HL-60 (cell line): Measurements from ENCODE around the gene CCDC106.

Source experiments
- DNase-seq, 2 experiments: peaks; one replicate each; pipeline ENCODE4 v3.0.0-alpha.2; 2010 to 2020; ENCODE audit warnings: low read depth in 1 of 2, low spot score in 1 of 2
- H3K27ac ChIP-seq: fragments of 250-450 bp; sonication (Bioruptor Pico); replicated peaks from 2 replicates; pipeline ENCODE4 v1.5.1; 2020; ENCODE audit warnings: mild to moderate bottlenecking, moderate library complexity
- H3K27me3 ChIP-seq: fragments of 250-450 bp; sonication (Bioruptor Pico); 2 replicates; pipeline ENCODE4 v1.5.1; 2021; ENCODE audit warnings: mild to moderate bottlenecking, moderate library complexity; ENCODE audit not compliant: insufficient read depth, poor library complexity, severe bottlenecking
- H3K4me3 ChIP-seq: replicated peaks from 2 replicates; pipeline ENCODE4 v1.5.1; 2011; ENCODE audit warnings: mild to moderate bottlenecking, control low read depth, low read length; ENCODE audit not compliant: insufficient read depth
- CTCF ChIP-seq: IDR thresholded peaks from one replicate; pipeline ENCODE4 v1.5.1; 2011; ENCODE audit warnings: low read length, control low read depth, inconsistent platforms; ENCODE audit not compliant: insufficient read depth
- GABPA ChIP-seq: IDR thresholded peaks from 2 replicates; pipeline ENCODE4 v1.6.1; 2012; ENCODE audit warnings: low read depth
- POLR2AphosphoS5 ChIP-seq: IDR thresholded peaks from 2 replicates; pipeline ENCODE4 v1.6.1; 2012; ENCODE audit warnings: low read depth
- REST ChIP-seq: IDR thresholded peaks from 2 replicates; pipeline ENCODE4 v1.6.1; 2012; ENCODE audit warnings: low read depth; ENCODE audit not compliant: insufficient replicate concordance
- SPI1 ChIP-seq: IDR thresholded peaks from 2 replicates; pipeline ENCODE4 v1.6.1; 2012; ENCODE audit warnings: low read depth, mild to moderate bottlenecking, borderline replicate concordance

Gene CCDC106

DNA sequence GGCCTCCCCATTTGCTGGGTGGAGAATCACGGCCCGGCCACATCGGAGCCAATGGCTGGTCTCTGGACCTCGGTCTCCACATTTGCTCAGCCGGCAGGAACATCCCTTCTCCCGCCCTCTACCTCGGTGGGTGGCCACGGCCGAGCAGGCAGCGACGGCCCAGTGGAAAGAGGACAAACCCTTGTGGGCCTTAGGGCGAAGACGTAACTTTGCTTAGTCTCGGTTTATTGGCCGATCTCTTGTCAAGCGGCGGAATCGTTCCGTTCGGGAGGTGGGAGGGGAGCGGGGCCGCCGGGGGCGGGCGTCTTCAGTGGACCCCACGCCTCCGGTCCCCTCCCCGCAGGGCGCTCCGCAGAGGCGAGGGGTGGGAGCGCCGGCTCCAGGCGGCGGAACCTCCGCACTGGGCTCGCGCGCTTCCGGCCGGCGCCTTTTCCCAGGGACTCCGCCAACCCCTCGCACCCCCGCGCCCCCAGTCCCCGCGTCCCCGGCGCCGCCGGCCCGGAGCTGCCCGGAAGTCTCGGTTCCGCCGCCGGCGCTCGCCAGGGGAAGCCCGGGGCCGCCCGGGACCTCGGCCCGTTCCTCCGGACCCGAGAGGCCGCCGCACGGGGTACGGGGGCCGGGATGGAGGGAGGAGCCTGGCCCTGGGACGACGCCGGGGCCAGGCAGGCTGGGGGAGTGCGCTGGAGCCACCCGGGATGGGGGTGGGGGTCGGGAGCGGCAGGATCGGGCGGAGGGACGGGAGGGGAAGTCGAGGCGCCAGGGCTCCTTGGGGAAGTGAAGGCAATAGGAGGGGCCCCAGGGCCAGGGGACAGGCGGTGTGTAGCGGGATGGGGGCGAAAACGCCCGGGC, 7.2 kb upstream of the CCDC106 start, which contains the start of gene ZNF580:
Gene ZNF580 (plus strand): TSS at position 426 of the 849 bp plus-strand sequence. CDS start 1,507 bp downstream, outside the sequence.
- Histone ChIP-seq H3K4me3 (peak within 1 kb of the TSS; percentile 91), H3K27me3 (no peaks in the 10 kb centered on the region), H3K27ac (peak within 1 kb of the TSS; percentile 79)
- DNase-seq: peak in 1 of 2 experiments; percentile 54
- TF ChIP-seq POLR2AphosphoS5: no peak
- TF ChIP-seq GABPA: peak; percentile 62; the same call in 1 of the 2 replicates

- Histone ChIP-seq H3K27me3 (no peaks in the 10 kb centered on the region), H3K27ac (peak overlapping the region; percentile 79), H3K4me3 (peak overlapping the region; percentile 91)
- no peak for TF ChIP-seq CTCF
- TF ChIP-seq POLR2AphosphoS5: no peak
- TF ChIP-seq GABPA: no peak; the same call in 1 of the 2 replicates
- TF ChIP-seq SPI1: peak; percentile 75
- DNase-seq: no peak
These were observed 6.4 kb upstream of the CCDC106 start for GRCh38 chr19:55641426-55642152.

GRCh38 chr19:55642153-55643002, 5.6 kb upstream of the CCDC106 start:
- TF ChIP-seq CTCF: no peak
- no peak for TF ChIP-seq SPI1
- TF ChIP-seq GABPA: no peak
- TF ChIP-seq POLR2AphosphoS5: no peak; the same call in 1 of the 2 replicates
- no peak for TF ChIP-seq REST
- Histone ChIP-seq H3K4me3 (peak overlapping the region; percentile 91), H3K27ac (no peak overlapping the region), H3K27me3 (no peaks in the 10 kb centered on the region)
- no peak for DNase-seq

GRCh38 chr19:55643003-55643886, 4.8 kb upstream of the CCDC106 start, which contains the start of gene ZNF581:
Gene ZNF581, plus strand, starts transcription at chr19:55643649. Its CDS starts 923 bp downstream, at chr19:55644572.
- peak within 1 kb of the TSS; percentile 91 for H3K4me3 ChIP-seq
- DNase-seq: peak in 1 of 2 experiments; percentile 80
- peak within 1 kb of the TSS; percentile 79 for H3K27ac ChIP-seq
- no peaks in the 10 kb centered on the region for H3K27me3 ChIP-seq
- no peak for TF ChIP-seq CTCF
- TF ChIP-seq GABPA: peak; percentile 91
- TF ChIP-seq SPI1: no peak
- peak; percentile 79 for TF ChIP-seq POLR2AphosphoS5
- no peak for TF ChIP-seq REST
